Hematopoietic multipotent progenitor cell treated with erythropoietin and hydrocortisone succinate and interleukin-3 and kit ligand, for 8 days (in vitro differentiated cells): ENCODE data around the gene UCMA.
"Not testable (repeated sequence)": the region's sequence is repeated elsewhere in the genome, so short reads cannot be mapped to it uniquely, and the experiment has no call there.

Experiments used
- DNase-seq: peaks from one replicate; pipeline ENCODE4 v3.0.0-alpha.2; 2015

Gene UCMA

DNA sequence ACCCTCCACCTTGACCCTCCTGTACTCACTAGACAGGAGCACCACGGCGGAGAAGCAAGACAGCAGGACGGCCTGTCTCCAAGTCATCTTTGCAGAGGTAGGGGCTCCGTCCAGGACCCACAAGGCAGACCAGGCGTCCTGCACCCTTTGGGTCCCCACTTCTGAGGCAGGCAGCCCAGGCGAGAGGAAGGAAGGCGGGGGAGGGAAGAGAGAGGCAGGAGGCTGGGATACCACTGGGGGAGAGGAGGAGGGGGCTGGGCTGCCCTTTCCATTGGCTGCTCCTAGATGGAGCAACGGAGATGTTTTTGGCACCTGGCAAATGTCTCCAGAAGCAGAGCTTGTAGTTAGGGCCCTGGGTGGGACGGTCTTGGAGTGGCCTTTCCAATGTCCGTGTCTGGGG is at the start of gene UCMA:
Gene UCMA, minus strand, starts transcription at position 203 of the 400 bp plus-strand sequence. Its CDS starts 116 bp downstream, at position 87.
- DNase-seq, result no peak

DNA sequence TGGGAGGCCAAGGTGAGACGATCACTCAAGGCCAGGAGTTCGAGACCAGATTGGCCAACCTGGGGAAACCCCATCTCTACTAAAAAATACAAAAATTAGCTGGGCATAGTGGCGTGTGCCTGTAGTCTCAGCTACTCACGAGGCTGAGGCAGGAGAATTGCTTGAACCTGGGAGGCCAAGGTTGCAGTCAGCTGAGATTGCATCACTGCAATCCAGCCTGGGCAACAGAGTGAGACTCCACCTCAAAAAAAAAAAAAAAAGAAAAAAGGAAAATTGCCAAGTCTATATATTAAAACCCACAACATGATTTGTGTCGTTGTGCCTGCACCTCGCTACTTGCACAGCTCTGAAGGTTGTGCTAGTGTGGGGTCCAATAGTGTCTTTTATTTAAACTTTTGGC is 48.2 kb upstream of the UCMA start:
- DNase-seq, result not testable (repeated sequence)

DNA sequence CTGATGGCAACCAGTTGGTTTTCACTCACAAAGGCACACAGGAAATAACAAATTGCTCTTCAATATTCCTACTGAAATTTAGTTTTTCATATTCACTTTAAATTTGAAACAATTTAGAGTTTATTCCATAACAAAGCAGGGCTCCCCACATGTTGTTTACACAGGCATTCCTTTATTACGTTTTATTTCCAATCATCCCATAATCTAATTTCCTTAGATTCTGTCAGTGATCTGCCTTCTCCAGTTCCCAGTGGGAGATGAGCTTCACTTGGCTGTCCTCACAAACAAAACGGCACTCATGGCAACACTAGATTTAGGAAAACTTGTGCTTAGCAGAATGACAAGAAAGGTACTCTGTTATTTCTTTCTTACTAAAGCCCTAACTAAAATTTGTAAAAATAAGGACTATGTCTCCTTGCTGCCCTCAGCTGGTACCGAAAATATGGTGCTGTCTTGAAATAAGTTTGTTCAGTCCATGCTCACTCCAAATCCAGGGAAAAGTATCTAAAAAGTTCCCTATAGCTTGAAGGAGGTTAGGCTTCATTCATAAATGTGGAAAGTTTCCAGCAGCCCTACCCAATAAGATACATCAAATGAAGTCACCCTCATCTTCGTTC is 42.7 kb upstream of the UCMA start:
- DNase-seq, result no peak

DNA sequence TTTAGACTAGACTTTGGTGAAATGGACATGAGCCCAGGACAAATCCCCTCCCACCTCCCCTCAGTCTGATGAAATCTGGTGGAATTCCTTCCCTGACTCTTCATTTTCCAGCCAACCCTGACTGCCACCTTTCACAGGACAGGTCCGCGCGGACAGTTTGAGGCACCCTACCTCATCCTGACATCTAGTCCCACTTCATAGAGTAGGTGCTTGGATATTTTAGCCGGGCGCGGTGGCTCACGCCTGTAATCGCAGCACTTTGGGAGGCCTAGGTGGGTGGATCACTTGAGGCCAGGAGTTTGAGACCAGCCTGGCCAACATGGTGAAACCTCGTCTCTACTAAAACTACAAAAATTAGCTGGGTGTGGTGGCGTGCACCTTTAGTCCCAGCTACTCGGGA is 42.0 kb upstream of the UCMA start:
- not testable (repeated sequence) for DNase-seq

- no peak for DNase-seq
Measured at GRCh38 chr10:13272164-13272571, 38.0 kb upstream of the UCMA start.

- DNase-seq, result peak; percentile 67
Measured at GRCh38 chr10:13271552-13272163, 37.5 kb upstream of the UCMA start.

DNA sequence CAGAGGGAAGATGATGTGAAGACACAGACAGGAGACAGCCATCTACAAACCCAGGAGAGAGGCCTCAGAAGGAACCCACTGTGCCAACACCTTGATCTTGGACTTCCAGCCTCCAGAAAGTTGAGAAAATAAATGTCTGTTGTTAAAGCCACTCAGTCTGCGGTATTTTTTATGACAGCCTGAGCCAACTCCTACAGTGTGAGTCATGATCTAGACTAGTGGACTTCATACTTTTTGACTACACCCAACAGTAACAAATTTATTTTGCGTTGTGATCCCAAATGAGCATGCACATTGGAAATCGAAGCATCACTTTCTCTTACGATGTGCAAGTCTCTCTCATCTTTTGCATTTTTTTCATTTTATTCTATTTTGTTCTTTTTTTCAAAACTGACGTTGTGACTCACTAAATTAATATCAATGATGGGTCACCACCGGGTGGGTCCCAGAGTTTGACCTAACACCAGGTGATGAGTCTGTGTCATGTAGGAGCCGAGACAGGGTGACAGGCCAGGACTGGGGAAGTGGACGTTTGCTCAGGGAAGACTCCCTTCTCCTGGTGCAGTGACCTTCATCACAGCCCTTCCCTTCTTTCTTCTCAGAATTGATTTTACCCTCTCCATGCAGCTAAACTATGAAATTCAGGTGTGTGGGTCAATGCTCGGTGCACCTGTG is 36.8 kb upstream of the UCMA start:
- no peak for DNase-seq

DNA sequence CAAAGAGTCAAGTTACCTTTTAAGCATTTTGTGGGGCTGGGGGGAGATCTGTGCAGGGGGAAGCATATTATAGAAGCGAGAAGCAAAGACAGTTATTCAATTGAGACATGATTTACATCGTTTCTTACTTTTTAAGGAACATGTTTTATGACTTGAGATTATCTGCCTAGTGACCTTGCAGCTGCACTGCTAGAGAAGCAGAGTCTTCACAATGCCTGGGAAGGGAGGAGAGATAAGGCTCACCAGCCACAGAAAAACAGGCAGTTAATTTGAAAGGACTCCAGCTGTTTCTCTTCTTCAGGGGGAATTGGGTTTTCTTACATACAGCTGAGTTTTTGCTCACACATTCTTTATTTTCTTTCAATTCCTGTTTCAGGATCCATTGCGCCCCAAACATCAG is 34.7 kb upstream of the UCMA start:
- peak; percentile 89 for DNase-seq

GRCh38 chr10:13268310-13268709 is 34.1 kb upstream of the UCMA start:
- no peak for DNase-seq

DNA sequence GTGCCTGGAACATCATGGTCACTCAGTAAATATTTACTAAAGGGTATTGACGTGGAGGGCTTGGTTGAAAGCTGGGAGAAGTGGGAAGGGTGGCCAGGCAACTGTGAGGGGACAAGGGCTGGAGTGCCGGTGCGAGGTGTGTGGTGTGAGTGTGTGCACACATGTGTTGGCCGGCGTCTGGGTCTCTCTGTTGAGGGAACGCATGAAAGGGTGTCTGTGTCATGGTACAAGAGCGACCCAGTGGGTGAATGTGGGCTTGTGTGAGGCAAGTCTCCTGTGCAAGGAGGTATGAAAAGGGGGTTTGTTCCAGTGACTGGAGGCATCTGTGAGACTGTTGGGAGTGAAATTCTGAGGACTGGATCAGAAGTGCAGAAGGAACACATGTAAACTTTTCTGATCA is 29.4 kb upstream of the UCMA start:
- no peak for DNase-seq

DNA sequence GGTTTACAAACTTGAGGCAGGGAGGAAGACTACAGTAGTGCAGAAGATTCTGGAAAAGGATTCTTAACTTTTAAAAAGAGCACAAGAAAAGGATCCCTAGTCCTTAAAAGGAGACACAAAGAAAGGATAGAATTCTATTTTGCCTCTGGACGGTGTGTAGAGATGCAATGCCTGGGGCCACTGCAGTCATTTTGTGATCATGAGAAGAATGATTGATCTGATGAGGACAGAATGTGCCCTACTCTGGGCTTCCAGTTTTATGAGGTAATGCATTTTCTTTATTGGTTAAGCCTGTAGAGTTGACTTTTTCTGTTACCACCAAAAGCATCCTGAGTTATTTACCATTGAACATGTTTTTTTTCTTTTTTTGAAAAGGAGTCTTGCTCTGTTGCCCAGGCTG is 28.3 kb upstream of the UCMA start:
- DNase-seq, result no peak

DNA sequence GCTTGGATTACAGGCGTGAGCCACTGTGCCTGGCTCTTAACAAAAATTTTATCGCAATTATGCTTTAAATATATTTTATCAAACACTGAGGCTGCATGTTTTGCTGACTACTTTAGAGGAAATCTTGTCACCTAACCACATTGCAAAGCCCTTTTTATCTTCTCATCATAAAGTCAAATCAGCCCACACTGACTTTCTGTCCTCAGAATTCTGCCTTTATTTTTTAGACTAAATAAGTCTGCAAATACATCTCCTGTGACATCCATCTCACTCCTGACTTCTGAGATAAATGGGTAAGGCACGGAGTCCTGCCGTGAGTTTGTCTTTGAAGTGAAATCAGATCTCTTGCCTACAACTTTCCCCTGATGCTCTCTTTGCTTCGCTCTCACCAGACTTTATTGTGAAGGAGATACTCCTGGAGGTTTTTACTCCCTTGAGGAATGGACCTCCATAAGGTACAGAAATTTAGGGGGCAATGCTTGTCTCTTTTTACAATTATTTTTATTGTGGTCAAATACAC is 23.5 kb upstream of the UCMA start:
- no peak for DNase-seq

DNA sequence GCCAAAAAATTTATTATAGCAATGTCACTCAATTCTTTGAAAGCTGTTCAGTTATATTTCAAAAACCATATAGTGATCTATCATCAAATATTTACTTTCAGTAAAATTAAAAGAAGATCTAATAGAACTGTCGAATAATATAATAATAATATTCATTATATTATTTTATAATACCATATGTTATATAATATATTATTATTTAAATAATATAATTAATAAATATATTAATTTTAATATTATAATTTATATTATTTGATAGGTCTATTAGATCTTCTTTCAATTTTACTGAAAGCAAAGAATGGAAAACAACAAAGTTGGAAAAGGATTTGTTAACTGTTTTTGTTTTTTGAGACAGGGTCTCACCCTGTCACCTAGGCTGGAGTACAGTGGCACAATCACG is 22.5 kb upstream of the UCMA start:
- no peak for DNase-seq

DNA sequence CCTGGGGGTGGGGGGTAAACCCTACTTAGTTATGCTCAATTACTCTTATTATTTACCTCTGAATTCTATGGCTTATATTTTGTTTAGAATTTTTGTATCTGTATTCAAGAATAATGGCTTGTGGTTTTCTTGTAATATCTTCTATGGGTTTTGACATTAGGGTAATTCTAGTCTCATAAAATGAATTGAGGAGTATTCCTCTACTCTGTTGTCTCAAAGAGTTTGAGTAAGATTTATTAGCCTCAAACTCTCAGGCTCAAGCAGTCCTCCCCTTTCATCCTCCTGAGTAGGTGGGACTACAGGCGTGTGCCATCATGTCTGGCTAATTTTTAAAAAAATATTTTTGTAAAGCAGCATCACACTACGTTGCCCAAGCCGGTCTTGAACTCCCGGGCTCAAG is 19.6 kb upstream of the UCMA start:
- no peak for DNase-seq

DNA sequence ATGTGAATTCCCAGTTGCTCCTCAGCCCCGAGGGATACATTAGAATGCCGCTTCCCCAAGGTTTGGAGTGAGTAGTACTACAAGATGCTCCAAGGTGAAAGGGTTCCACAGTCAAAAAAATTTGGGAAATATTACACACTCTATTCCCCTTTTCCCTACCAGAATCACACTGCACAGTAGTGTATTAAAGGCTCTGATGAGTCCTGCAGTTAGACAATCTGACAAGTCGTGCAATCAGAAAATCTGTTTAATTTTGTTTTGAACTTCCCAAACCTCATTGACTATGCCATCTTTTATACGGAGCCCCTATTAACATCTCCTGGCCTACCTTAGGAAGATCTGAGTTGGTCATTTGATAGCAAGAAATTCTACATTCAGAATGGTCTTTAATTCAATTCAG is 13.6 kb upstream of the UCMA start:
- no peak for DNase-seq

- DNase-seq, result no peak
Measured at GRCh38 chr10:13247246-13247645, 13.1 kb upstream of the UCMA start.

DNA sequence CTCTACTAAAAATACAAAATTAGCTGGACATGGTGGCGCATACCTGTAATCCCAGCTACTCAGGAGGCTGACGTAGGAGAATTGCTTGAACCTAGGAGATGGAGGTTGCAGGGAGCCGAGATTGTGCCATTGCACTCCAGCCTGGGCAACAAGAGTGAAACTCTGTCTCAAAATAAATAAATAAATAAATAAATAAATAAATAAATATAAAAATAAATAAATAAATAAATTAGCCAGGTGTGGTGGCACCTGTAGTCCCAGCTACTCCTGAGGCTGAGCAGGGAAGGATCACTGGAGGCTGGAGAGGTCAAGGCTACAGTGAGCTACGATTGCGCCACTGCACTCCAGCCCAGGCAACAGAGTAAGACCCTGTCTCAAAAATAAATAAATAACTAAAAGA is 8.1 kb upstream of the UCMA start:
- DNase-seq, result not testable (repeated sequence)

- DNase-seq, result no peak
Measured at GRCh38 chr10:13241613-13242012, 7.4 kb upstream of the UCMA start.

- DNase-seq, result no peak
Measured at GRCh38 chr10:13239923-13240322, 5.7 kb upstream of the UCMA start.

DNA sequence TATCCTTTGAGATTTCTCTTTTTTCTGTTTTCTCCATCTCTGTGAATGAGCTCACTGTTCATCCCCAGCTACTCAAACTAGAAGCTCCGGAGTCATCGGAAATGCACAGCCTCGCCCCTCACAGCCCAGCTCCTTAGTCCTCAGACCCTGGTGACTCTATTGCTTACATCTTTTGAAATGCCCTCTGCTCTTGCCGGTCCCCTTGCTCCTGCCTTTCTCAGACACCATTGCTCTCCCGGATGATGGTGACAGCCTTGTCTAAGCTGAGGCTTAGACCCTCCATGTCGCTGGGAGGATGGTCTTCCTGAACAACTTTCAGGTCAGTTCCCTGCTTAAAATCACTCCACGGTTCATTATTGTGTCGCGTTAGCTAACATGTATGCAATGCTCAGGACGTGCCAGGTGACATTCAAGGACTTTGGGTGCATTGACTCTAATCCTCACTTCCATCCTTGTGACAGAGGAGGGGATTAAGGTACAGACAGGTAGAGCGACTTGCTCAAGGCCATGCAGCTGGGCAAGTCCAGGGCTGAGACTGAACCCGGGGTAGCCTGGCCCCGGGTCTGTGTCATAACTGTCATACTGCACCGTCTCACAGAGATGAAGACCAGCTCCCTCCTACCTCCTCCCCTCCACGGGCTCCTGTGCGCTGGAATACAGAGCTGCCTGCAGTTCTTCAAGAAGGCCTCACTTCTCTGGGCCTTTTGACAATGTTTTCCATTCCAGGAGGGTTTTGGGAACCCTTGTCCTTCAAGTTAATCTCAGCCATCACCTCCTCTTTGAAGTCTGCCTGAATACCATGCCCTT is 4.3 kb upstream of the UCMA start:
- DNase-seq, result no peak

GRCh38 chr10:13236638-13237037 is 2.5 kb upstream of the UCMA start:
- DNase-seq, result no peak

GRCh38 chr10:13234736-13235135 is 562 bp upstream of the UCMA start:
- not testable (repeated sequence) for DNase-seq

DNA sequence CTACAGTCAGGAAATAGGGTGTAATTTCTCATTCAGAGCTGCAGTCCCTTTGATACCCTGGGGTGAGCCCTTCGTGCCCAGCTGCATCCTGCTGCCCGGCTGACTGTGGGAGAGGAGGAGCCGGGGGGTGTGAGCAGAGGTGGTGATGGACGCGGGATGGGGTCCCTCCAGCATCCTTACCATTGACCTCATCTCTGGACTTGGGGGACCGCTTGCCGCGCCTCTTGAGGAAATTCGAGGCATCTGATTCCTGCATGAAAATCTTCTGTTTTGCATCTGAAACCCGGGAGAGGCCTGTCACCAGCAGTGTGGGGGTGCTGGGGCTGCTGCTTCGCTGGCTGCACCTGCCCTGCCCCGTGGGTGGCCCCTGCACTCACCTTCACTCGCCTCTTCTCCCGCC is 816 bp downstream of the UCMA start:
- DNase-seq, result no peak
